HepG2 (cell line): ENCODE results near the gene RNU11. TPM values are rescaled to one million over a fixed set of nuclear protein-coding genes. Genes with fewer than 3 reads are reported as not detected.

Source experiments
- DPF2 ChIP-seq: sonication (generic); formaldehyde crosslinking; IDR thresholded peaks from 2 replicates; pipeline ENCODE4 v1.4.0; 2020; ENCODE audit warnings: mild to moderate bottlenecking, low read depth, missing genetic modification reagents, borderline replicate concordance
- ETS1 ChIP-seq: sonication (generic); formaldehyde crosslinking; IDR thresholded peaks from 2 replicates; pipeline ENCODE4 v1.4.0; 2020; ENCODE audit warnings: missing genetic modification reagents
- KIAA2018 ChIP-seq: sonication (generic); formaldehyde crosslinking; IDR thresholded peaks from 2 replicates; pipeline ENCODE4 v1.5.0; 2020; ENCODE audit warnings: mild to moderate bottlenecking, missing genetic modification reagents, borderline replicate concordance
- MLX ChIP-seq: IDR thresholded peaks from 2 replicates; pipeline ENCODE4 v1.6.1; 2016
- TERF1 ChIP-seq: sonication (generic); formaldehyde crosslinking; IDR thresholded peaks from 2 replicates; pipeline ENCODE4 v1.8.0; 2022; ENCODE audit warnings: mild to moderate bottlenecking, missing genetic modification reagents, moderate library complexity
- TGIF2 ChIP-seq: IDR thresholded peaks from 2 replicates; pipeline ENCODE4 v1.6.1; 2016; ENCODE audit warnings: control low read depth, missing compliant biosample characterization
- THAP11 ChIP-seq: IDR thresholded peaks from 2 replicates; pipeline ENCODE4 v1.6.1; 2016; ENCODE audit warnings: missing biosample characterization, missing genetic modification reagents
- YY1 ChIP-seq: IDR thresholded peaks from 2 replicates; pipeline ENCODE4 v1.6.1; 2011; ENCODE audit warnings: low read length, low read depth, moderate library complexity, mild to moderate bottlenecking; ENCODE audit not compliant: insufficient read depth, insufficient replicate concordance
- ZFP90 ChIP-seq: sonication (generic); formaldehyde crosslinking; IDR thresholded peaks from 2 replicates; pipeline ENCODE4 v1.8.0; 2022; ENCODE audit warnings: missing genetic modification reagents, mild to moderate bottlenecking, inconsistent platforms, borderline replicate concordance
- ZNF564 ChIP-seq: sonication (generic); formaldehyde crosslinking; IDR thresholded peaks from 2 replicates; pipeline ENCODE4 v1.8.1; 2023; ENCODE audit warnings: mild to moderate bottlenecking, missing genetic modification reagents
- ZSCAN5A ChIP-seq: sonication (generic); formaldehyde crosslinking; IDR thresholded peaks from 2 replicates; pipeline ENCODE4 v1.8.0; 2022; ENCODE audit warnings: mild to moderate bottlenecking, missing genetic modification reagents, borderline replicate concordance
- polyA plus RNA-seq, 8 experiments: library from polyadenylated mRNA; depleted of rRNA in 3 of 8; stranded (reverse) in 7 of 8; unstranded in 1 of 8; fragments of >200 nt; fragmentation: Illumina TruSeq in 4 of 8; extraction: Trizol in 4 of 8; gene quantifications; 2 replicates each; pipeline versions ENCODE4 v1.2.1 to v1.2.3, GENCODE V29; 2011 to 2016; ENCODE audit warnings: low read depth in 4 of 8, missing spikeins in 1 of 8, mixed read lengths in 1 of 8; ENCODE audit not compliant: insufficient read depth in 1 of 8
- total RNA-seq, 5 experiments: library from RNA; depleted of rRNA; stranded (reverse); fragments of >200 nt; fragmentation: Illumina TruSeq; extraction: Trizol; gene quantifications; 2 replicates each; pipeline ENCODE4 v1.2.3, GENCODE V29; 2016; ENCODE audit warnings: low read depth in 1 of 5

Gene RNU11
- total and polyA plus RNA-seq, 2 of the 13 experiments (the other 11 are each of a cell fraction or from before 2014, with no cell fraction given): not detected

- no peak for TF ChIP-seq KIAA2018 (CRISPR knock-in tag)
- peak; percentile 92 for TF ChIP-seq ZSCAN5A (CRISPR knock-in tag)
- TF ChIP-seq THAP11 (CRISPR knock-in tag): peak; percentile 86
- TF ChIP-seq MLX (CRISPR knock-in tag): no peak; the same call in 1 of the 2 replicates
- TF ChIP-seq ZFP90 (CRISPR knock-in tag): no peak
- peak; percentile 84; the same call in 1 of the 2 replicates for TF ChIP-seq TGIF2 (CRISPR knock-in tag)
- no peak for TF ChIP-seq TERF1 (CRISPR knock-in tag)
- TF ChIP-seq DPF2 (CRISPR knock-in tag): peak; percentile 45; the same call in 1 of the 2 replicates
- TF ChIP-seq ZNF564: peak; percentile 39; the same call in 1 of the 2 replicates
- peak; percentile 76 for TF ChIP-seq YY1
- TF ChIP-seq ETS1: no peak
Observed at GRCh38 chr1:28648474-28649198, at the start of gene RNU11 (continued).
